MM.1S (cell line): ENCODE data around the gene DMBX1.

Experiments used
- CTCF ChIP-seq: fragments of 300-600 bp; sonication (generic); IDR thresholded peaks from 2 replicates; pipeline ENCODE4 v1.5.1; 2016; ENCODE audit warnings: antibody characterized with exemption, low read length, mixed read lengths
- EZH2 ChIP-seq: fragments of 300-600 bp; sonication (generic); optimal IDR thresholded peaks from 2 replicates; pipeline ENCODE3; 2017; ENCODE audit warnings: low read depth, mild to moderate bottlenecking, antibody characterized with exemption, low read length, mixed read lengths

- TF ChIP-seq CTCF (no peak), EZH2 (peak; percentile 60)
These were observed 41.3 kb upstream of the DMBX1 start for GRCh38 chr1:46448109-46448911.
